Ovary (tissue), 9 donors: ENCODE results near the gene TMEM132D. TPM values are rescaled to one million over a fixed set of nuclear protein-coding genes. Genes with fewer than 3 reads are reported as not detected.

ENCODE experiments used
- DNase-seq, 5 donors: peaks; one replicate each; pipeline ENCODE4 v3.0.0-alpha.2; 2019 to 2020
- H3K27ac ChIP-seq, 2 donors: fragments of 200-600 bp; one replicate each; pipeline versions ENCODE4 v1.5.1 to v1.8.0; 2019 to 2022
- H3K27me3 ChIP-seq: fragments of 200-600 bp; one replicate; pipeline ENCODE4 v1.8.0; 2022
- H3K36me3 ChIP-seq: fragments of 200-600 bp; sonication (generic); one replicate; pipeline ENCODE4 v1.5.1; 2019
- H3K4me1 ChIP-seq: one replicate; pipeline ENCODE4 v1.8.1; 2013; ENCODE audit warnings: mild to moderate bottlenecking, moderate library complexity; ENCODE audit not compliant: insufficient read depth
- H3K4me3 ChIP-seq: fragments of 200-600 bp; sonication (generic); one replicate; pipeline ENCODE4 v1.5.1; 2017
- H3K9me3 ChIP-seq, 2 donors: fragments of 200-600 bp in 1 of 2; sonication (generic) in 1 of 2; one replicate each; pipeline versions ENCODE4 v1.5.1 to v1.8.1; 2013 to 2019; ENCODE audit warnings: mild to moderate bottlenecking in 1 of 2, moderate library complexity in 1 of 2
- CTCF ChIP-seq, 3 donors: fragments of 450-650 bp in 2 of 3; fragments of 200-600 bp in 1 of 3; IDR thresholded peaks; one replicate each; pipeline versions ENCODE4 v1.5.1 to v1.8.0; 2016 to 2022; ENCODE audit warnings: antibody characterized with exemption in 3 of 3, mild to moderate bottlenecking in 1 of 3
- EP300 ChIP-seq: sonication (generic); formaldehyde crosslinking; IDR thresholded peaks from one replicate; pipeline ENCODE4 v1.6.1; 2017; ENCODE audit warnings: antibody characterized with exemption
- POLR2A ChIP-seq: fragments of 450-650 bp; IDR thresholded peaks from one replicate; pipeline ENCODE4 v1.6.1; 2017; ENCODE audit warnings: antibody characterized with exemption, mild to moderate bottlenecking, moderate library complexity
- WGBS, 3 donors: extraction: QIAGEN DNeasy Blood & Tissue Kit in 1 of 3; methylation state at CpG; one replicate each; pipeline versions ENCODE4 v1.1.5 to v1.1.7; 2013 to 2017; 5-methylcytosine and 5-hydroxymethylcytosine counted together
- intact Hi-C, 4 donors: fragments of 100-400 bp; cut with DNase I; formaldehyde crosslinking; loops; one replicate each; pipeline versions ENCODE4 v1.11.0 to v1.15.1; 2022 to 2023
- polyA plus RNA-seq, 2 donors: library from polyadenylated mRNA; stranded (reverse); fragments of 200-250 nt in 1 of 2; fragments of 350-450 nt in 1 of 2; fragmentation: Illumina TruSeq in 1 of 2; extraction: RNeasy Lipid Tissue Mini Kit (QIAGEN cat#74804) in 1 of 2; gene quantifications; one replicate each; pipeline ENCODE4 v1.2.3, GENCODE V29; 2013 to 2014
- total RNA-seq, 7 donors: library from RNA; depleted of rRNA in 2 of 7; stranded (reverse); fragments of >200 nt in 2 of 7; fragmentation: NEBNext Ultra II Directional in 3 of 7; extraction: Animal tissue kit (Norgen Biotek cat#: 25700) in 3 of 7; gene quantifications; one replicate each; pipeline versions ENCODE4 v1.1.0 to v1.2.4, GENCODE V29; 2016 to 2023
- donor health status: DM: no; HTN: no; CAD: no; lungs with moderate emphysema.
- donor health status: DM: no; HTN: no; CAD: no.
- donor health status: Bipolar disorder and iron deficiency.
- donor health status: DM: yes; HTN: yes; CAD: no.
- donor health status: DM: no; HTN: no; CAD: no.
- donor health status: DM: yes; HTN: yes; CAD: no.

Gene TMEM132D
- total and polyA plus RNA-seq, 9 donors, result 0.04 TPM; not detected in 8

- no peak for DNase-seq
- H3K27ac ChIP-seq, result no peak overlapping the region
- H3K36me3 ChIP-seq, result no peaks in the 10 kb centered on the region
- intact Hi-C loops, result no loop called here
- H3K27me3 ChIP-seq, result no peaks in the 10 kb centered on the region
- WGBS, 3 donors, result 61 to 72% (median 66%) methylated on average over 7 of the region's 7 CpGs
- H3K4me1 ChIP-seq, result no peaks in the 10 kb centered on the region
- TF ChIP-seq POLR2A (no peak), CTCF (IDR thresholded peaks at IDR 0.05) (no peak), EP300 (no peak)
- no peak overlapping the region for H3K4me3 ChIP-seq
- H3K9me3 ChIP-seq, result no peaks in the 10 kb centered on the region
Measured at GRCh38 chr12:129331356-129332085, 572.3 kb downstream of the TMEM132D start.

GRCh38 chr12:129328235-129328634, 575.6 kb downstream of the TMEM132D start:
- no peak overlapping the region for H3K4me3 ChIP-seq
- H3K27me3 ChIP-seq, result no peaks in the 10 kb centered on the region
- intact Hi-C loops, result no loop called here
- WGBS, 3 donors, result 13 to 30% (median 17%) methylated on average over 4 of the region's 4 CpGs
- TF ChIP-seq CTCF (IDR thresholded peaks at IDR 0.05), result no peak
- TF ChIP-seq EP300, result no peak
- TF ChIP-seq POLR2A, result no peak
- no peak for DNase-seq
- no peaks in the 10 kb centered on the region for H3K36me3 ChIP-seq
- H3K4me1 ChIP-seq, result no peaks in the 10 kb centered on the region
- no peak overlapping the region for H3K27ac ChIP-seq
- H3K9me3 ChIP-seq, result no peaks in the 10 kb centered on the region

- Histone ChIP-seq H3K27ac (no peak overlapping the region), H3K4me3 (no peak overlapping the region), H3K9me3 (no peaks in the 10 kb centered on the region), H3K27me3 (no peaks in the 10 kb centered on the region), H3K36me3 (no peaks in the 10 kb centered on the region), H3K4me1 (no peaks in the 10 kb centered on the region)
- TF ChIP-seq EP300 (no peak), CTCF (IDR thresholded peaks at IDR 0.05) (no peak), POLR2A (no peak)
- WGBS, 3 donors, result 76 to 83% (median 78%) methylated on average over 2 of the region's 2 CpGs
- DNase-seq, result no peak
- intact Hi-C loops, result no loop called here
Measured at GRCh38 chr12:129325566-129325965, 578.3 kb downstream of the TMEM132D start.

GRCh38 chr12:129312048-129312447, 591.8 kb downstream of the TMEM132D start:
- H3K4me3 ChIP-seq, result no peak overlapping the region
- H3K27ac ChIP-seq, result no peak overlapping the region
- H3K4me1 ChIP-seq, result no peaks in the 10 kb centered on the region
- H3K36me3 ChIP-seq, result no peaks in the 10 kb centered on the region
- intact Hi-C loops, result no loop called here
- H3K27me3 ChIP-seq, result no peaks in the 10 kb centered on the region
- no peak for DNase-seq
- 50 to 52% (median 51%) methylated on average over 4 of the region's 4 CpGs for WGBS, 3 donors
- TF ChIP-seq EP300, result no peak
- TF ChIP-seq POLR2A, result no peak
- TF ChIP-seq CTCF (IDR thresholded peaks at IDR 0.05), result no peak
- H3K9me3 ChIP-seq, result no peaks in the 10 kb centered on the region
